H1 (cell line): Measurements from ENCODE around the gene PNMA8C.

Experiments used
- CBX5 ChIP-seq: fragments of 300-800, 300-1000 bp; sonication (generic); IDR thresholded peaks from 2 replicates; pipeline ENCODE4 v1.7.1; 2016; ENCODE audit warnings: antibody characterized with exemption, low read length, low read depth
- CREB1 ChIP-seq: IDR thresholded peaks from 2 replicates; pipeline ENCODE4 v1.6.1; 2012; ENCODE audit warnings: inconsistent platforms
- EP300 ChIP-seq, 2 experiments: IDR thresholded peaks; 1 replicate in 1 of 2; 2 replicates in 1 of 2; pipeline ENCODE4 v1.6.1; 2011 to 2012; ENCODE audit warnings: low read depth in 2 of 2, low read length in 2 of 2, mild to moderate bottlenecking in 2 of 2, borderline replicate concordance in 1 of 2, inconsistent platforms in 1 of 2, moderate library complexity in 1 of 2
- HDAC2 ChIP-seq, 2 experiments: fragments of 300-600 bp in 1 of 2; sonication (generic) in 1 of 2; IDR thresholded peaks; 2 replicates each; pipeline ENCODE4 v1.6.1; 2011 to 2012; ENCODE audit warnings: low read depth in 2 of 2, low read length in 2 of 2, mild to moderate bottlenecking in 2 of 2, moderate library complexity in 2 of 2, borderline replicate concordance in 1 of 2, inconsistent platforms in 1 of 2
- JUND ChIP-seq: IDR thresholded peaks from 2 replicates; pipeline ENCODE4 v1.6.1; 2011; ENCODE audit warnings: mild to moderate bottlenecking, improper control_type of control experiment, low read length
- MAFK ChIP-seq: IDR thresholded peaks from 2 replicates; pipeline ENCODE4 v1.6.1; 2012; ENCODE audit warnings: low read depth, mild to moderate bottlenecking, improper control_type of control experiment, low read length
- NANOG ChIP-seq: IDR thresholded peaks from 2 replicates; pipeline ENCODE4 v1.6.1; 2011; ENCODE audit warnings: low read length, low read depth, mild to moderate bottlenecking, inconsistent platforms; ENCODE audit not compliant: insufficient read depth, poor library complexity, severe bottlenecking
- POLR2A ChIP-seq, 2 experiments: IDR thresholded peaks; 1 replicate in 1 of 2; 2 replicates in 1 of 2; pipeline ENCODE4 v1.6.1; 2011; ENCODE audit warnings: low read depth in 2 of 2, low read length in 2 of 2, mild to moderate bottlenecking in 2 of 2; ENCODE audit errors: control extremely low read depth in 1 of 2
- TAF1 ChIP-seq: IDR thresholded peaks from 2 replicates; pipeline ENCODE4 v1.6.1; 2011; ENCODE audit warnings: mild to moderate bottlenecking, low read depth, low read length
- TF ChIP-seq, protein P1 (sequence below), 3 experiments: IDR thresholded peaks; 1 replicate in 2 of 3; 2 replicates in 1 of 3; pipeline versions ENCODE4 v1.5.1 to v1.6.1; 2011; ENCODE audit warnings: low read length in 3 of 3, mild to moderate bottlenecking in 3 of 3, inconsistent platforms in 2 of 3, low read depth in 1 of 3, moderate library complexity in 1 of 3; ENCODE audit not compliant: insufficient read depth in 1 of 3; ENCODE audit errors: control extremely low read depth in 1 of 3
- TF ChIP-seq, protein P2 (sequence below): IDR thresholded peaks from 2 replicates; pipeline ENCODE4 v1.6.1; 2012; ENCODE audit warnings: low read length, inconsistent platforms
- TF ChIP-seq, protein P3 (sequence below): IDR thresholded peaks from 2 replicates; pipeline ENCODE4 v1.6.1; 2012; ENCODE audit warnings: inconsistent platforms

DNA sequence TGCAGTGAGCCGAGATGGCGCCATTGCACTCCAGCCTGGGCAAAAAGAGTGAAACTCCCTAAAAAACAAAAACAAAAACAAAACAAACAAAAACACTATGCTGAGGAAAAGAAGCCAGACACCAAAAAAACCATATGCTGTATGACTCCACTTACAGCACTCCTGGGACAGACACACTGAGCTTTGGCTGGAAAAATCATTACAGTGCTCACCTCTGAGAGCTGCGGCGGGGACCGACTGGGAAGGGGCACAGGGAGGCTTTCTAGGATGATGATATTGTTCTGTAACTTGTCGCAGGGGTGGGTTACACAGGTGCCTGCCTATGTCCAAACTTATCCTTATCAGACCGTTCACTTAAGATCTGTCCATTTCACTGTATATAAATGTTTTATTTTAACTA is 34.8 kb upstream of the PNMA8C start:
- TF ChIP-seq, protein P1, sequence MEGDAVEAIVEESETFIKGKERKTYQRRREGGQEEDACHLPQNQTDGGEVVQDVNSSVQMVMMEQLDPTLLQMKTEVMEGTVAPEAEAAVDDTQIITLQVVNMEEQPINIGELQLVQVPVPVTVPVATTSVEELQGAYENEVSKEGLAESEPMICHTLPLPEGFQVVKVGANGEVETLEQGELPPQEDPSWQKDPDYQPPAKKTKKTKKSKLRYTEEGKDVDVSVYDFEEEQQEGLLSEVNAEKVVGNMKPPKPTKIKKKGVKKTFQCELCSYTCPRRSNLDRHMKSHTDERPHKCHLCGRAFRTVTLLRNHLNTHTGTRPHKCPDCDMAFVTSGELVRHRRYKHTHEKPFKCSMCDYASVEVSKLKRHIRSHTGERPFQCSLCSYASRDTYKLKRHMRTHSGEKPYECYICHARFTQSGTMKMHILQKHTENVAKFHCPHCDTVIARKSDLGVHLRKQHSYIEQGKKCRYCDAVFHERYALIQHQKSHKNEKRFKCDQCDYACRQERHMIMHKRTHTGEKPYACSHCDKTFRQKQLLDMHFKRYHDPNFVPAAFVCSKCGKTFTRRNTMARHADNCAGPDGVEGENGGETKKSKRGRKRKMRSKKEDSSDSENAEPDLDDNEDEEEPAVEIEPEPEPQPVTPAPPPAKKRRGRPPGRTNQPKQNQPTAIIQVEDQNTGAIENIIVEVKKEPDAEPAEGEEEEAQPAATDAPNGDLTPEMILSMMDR (IDR thresholded peaks at IDR 0.05; ENCODE audit: control extremely low read depth in 1 of 3, insufficient read depth in 1 of 3, low read depth in 1 of 3, low read length in 3 of 3): no peak
- TF ChIP-seq EP300 (IDR thresholded peaks at IDR 0.05; ENCODE audit: borderline replicate concordance in 1 of 2, low read depth in 2 of 2, low read length in 2 of 2) (no peak), CBX5 (no peak), MAFK (no peak), HDAC2 (IDR thresholded peaks at IDR 0.05; ENCODE audit: borderline replicate concordance in 1 of 2, low read depth in 2 of 2, low read length in 2 of 2) (no peak), TAF1 (no peak), POLR2A (IDR thresholded peaks at IDR 0.05; ENCODE audit: control extremely low read depth in 1 of 2, low read depth in 2 of 2, low read length in 2 of 2) (no peak), NANOG (no peak), CREB1 (no peak), JUND (no peak)
- TF ChIP-seq, protein P2, sequence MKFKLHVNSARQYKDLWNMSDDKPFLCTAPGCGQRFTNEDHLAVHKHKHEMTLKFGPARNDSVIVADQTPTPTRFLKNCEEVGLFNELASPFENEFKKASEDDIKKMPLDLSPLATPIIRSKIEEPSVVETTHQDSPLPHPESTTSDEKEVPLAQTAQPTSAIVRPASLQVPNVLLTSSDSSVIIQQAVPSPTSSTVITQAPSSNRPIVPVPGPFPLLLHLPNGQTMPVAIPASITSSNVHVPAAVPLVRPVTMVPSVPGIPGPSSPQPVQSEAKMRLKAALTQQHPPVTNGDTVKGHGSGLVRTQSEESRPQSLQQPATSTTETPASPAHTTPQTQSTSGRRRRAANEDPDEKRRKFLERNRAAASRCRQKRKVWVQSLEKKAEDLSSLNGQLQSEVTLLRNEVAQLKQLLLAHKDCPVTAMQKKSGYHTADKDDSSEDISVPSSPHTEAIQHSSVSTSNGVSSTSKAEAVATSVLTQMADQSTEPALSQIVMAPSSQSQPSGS: no peak
- TF ChIP-seq, protein P3, sequence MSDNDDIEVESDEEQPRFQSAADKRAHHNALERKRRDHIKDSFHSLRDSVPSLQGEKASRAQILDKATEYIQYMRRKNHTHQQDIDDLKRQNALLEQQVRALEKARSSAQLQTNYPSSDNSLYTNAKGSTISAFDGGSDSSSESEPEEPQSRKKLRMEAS: no peak
